Vagina (tissue), 2 donors: ENCODE measurements around the gene VAV3.

ENCODE experiments used
- CTCF ChIP-seq, 3 experiments: fragments of 450-650 bp in 2 of 3; fragments of 200-600 bp in 1 of 3; sonication (generic) in 1 of 3; IDR thresholded peaks; one replicate each; pipeline ENCODE4 v1.5.1; 2017 to 2019; ENCODE audit warnings: antibody characterized with exemption in 3 of 3, mild to moderate bottlenecking in 2 of 3, moderate library complexity in 2 of 3
- POLR2A ChIP-seq, 2 donors: fragments of 450-650 bp; IDR thresholded peaks; one replicate each; pipeline ENCODE4 v1.6.1; 2017; ENCODE audit warnings: antibody characterized with exemption in 2 of 2, mild to moderate bottlenecking in 2 of 2, moderate library complexity in 2 of 2
- POLR2AphosphoS5 ChIP-seq, 2 donors: sonication (generic); formaldehyde crosslinking; IDR thresholded peaks; one replicate each; pipeline ENCODE4 v1.9.0; 2017; ENCODE audit warnings: antibody characterized with exemption in 2 of 2, mild to moderate bottlenecking in 2 of 2, low read depth in 1 of 2; ENCODE audit not compliant: insufficient read depth in 1 of 2

- no peak for TF ChIP-seq CTCF (IDR thresholded peaks at IDR 0.05)
- no peak for TF ChIP-seq POLR2A (IDR thresholded peaks at IDR 0.05)
- TF ChIP-seq POLR2AphosphoS5 (IDR thresholded peaks at IDR 0.05; ENCODE audit: insufficient read depth in 1 of 2, low read depth in 1 of 2): no peak
Observed at GRCh38 chr1:107657356-107657755, 307.6 kb downstream of the VAV3 start.
